ENCODE measurements around the gene WWOX. TPM values are rescaled to one million over a fixed set of nuclear protein-coding genes. Genes with fewer than 3 reads are reported as not detected.
A peak's percentile ranks its signal among the peaks of the same experiment; 100 is the strongest.

WWOX gene
- total and polyA plus RNA-seq, 4 donors: 5.4 to 61.5 (median 18.4) TPM

DNA sequence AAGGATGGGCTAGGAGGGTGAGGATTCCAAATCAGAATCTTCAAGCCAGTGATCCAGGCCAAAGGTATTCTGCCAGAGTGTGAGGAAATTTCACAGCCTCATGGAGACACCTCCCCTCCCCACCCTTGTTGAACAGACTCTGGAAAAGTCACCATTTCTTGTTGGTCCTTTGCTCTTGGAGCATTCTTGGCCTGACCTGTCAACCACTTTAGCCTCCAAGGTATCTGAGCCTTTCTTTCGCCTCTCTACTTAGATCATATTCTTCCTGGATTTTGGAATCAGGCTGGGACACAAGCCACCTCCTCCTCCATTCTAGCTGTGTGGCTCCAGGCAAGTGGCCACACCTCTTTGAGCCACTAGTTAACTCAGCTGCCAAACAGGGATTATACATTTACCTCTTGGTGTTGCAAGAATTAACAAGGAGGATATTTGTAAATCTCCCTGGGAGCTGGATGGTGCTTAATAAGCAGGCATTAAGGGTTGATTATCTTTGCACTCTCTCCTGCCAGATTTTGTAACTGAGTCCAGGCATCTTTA lies 193.5 kb downstream of the WWOX start:
- DNase-seq: peak in 1 of 3 donors; percentile 29
- 72 to 86% methylated on average over 1 of the region's 1 CpG for WGBS, 2 donors
- H3K36me3 ChIP-seq (ENCODE audit: control insufficient read depth in 4 of 4, insufficient read depth in 4 of 4, low read length in 4 of 4): no peaks in the 10 kb centered on the region
- H3K4me1 ChIP-seq (ENCODE audit: control insufficient read depth in 5 of 5, insufficient read depth in 5 of 5, low read length in 5 of 5): peaks cover 0 to 50% (median 14%) of the 10 kb centered on the region in 5 donors
- TF ChIP-seq, protein P1, sequence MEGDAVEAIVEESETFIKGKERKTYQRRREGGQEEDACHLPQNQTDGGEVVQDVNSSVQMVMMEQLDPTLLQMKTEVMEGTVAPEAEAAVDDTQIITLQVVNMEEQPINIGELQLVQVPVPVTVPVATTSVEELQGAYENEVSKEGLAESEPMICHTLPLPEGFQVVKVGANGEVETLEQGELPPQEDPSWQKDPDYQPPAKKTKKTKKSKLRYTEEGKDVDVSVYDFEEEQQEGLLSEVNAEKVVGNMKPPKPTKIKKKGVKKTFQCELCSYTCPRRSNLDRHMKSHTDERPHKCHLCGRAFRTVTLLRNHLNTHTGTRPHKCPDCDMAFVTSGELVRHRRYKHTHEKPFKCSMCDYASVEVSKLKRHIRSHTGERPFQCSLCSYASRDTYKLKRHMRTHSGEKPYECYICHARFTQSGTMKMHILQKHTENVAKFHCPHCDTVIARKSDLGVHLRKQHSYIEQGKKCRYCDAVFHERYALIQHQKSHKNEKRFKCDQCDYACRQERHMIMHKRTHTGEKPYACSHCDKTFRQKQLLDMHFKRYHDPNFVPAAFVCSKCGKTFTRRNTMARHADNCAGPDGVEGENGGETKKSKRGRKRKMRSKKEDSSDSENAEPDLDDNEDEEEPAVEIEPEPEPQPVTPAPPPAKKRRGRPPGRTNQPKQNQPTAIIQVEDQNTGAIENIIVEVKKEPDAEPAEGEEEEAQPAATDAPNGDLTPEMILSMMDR (IDR thresholded peaks at IDR 0.05; ENCODE audit: control extremely low read depth, extremely low read depth): no peak
- no peak overlapping the region for H3K9ac ChIP-seq (ENCODE audit: insufficient read depth in 1 of 2, low read length in 2 of 2)
- H3K4me3 ChIP-seq: no peak overlapping the region
- peak; percentile 65 for ATAC-seq (ENCODE audit: insufficient read depth, low FRiP score)
- H3K9me3 ChIP-seq (ENCODE audit: control insufficient read depth in 4 of 4, insufficient read depth in 3 of 4, low read length in 3 of 4): no peaks in the 10 kb centered on the region
- no peak overlapping the region for H3K27ac ChIP-seq (ENCODE audit: low read depth in 1 of 2, low read length in 1 of 2)
- no peaks in the 10 kb centered on the region for H3K27me3 ChIP-seq (ENCODE audit: control insufficient read depth in 3 of 3, insufficient read depth in 3 of 3, low read length in 2 of 3)

DNA sequence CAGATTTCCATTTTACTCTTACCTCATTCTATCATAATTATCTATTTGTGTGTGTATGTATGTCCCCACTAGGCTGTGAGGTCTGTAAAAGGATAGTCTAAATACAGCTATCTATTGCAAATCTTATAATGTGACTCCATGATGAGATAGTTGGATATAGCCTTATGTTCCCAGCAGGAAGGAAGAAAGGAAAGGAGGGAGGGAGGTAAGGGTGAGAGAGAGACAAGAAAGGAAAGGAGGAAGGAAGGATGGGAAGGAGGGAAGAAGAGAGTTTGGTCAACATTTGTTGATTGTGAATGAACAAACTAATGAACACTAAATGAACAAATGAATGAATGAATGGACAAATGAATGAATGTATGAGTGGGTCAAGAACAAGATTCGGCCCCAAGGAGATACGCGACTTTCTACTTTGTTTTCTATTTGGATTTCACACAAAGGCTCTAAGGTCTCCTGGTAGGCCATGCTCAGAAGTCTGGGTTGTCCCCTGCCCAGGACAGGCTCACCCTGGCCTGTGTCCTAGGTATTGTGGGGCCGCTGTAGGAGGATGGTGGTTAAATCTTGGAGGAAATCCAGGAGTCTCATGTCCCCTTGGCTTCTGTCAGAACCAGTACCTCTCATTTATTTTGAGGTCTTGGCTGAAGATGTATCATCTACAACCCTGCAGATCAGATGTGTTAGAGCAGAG lies 195.2 kb downstream of the WWOX start:
- ATAC-seq (ENCODE audit: insufficient read depth, low FRiP score) (no peak), DNase-seq (no peak)
- Histone ChIP-seq H3K36me3 (ENCODE audit: control insufficient read depth in 4 of 4, insufficient read depth in 4 of 4, low read length in 4 of 4) (no peaks in the 10 kb centered on the region), H3K4me1 (ENCODE audit: control insufficient read depth in 5 of 5, insufficient read depth in 5 of 5, low read length in 5 of 5) (peaks cover 0 to 42% (median 10%) of the 10 kb centered on the region in 5 donors), H3K27me3 (ENCODE audit: control insufficient read depth in 3 of 3, insufficient read depth in 3 of 3, low read length in 2 of 3) (no peaks in the 10 kb centered on the region), H3K9ac (ENCODE audit: insufficient read depth in 1 of 2, low read length in 2 of 2) (no peak overlapping the region), H3K9me3 (ENCODE audit: control insufficient read depth in 4 of 4, insufficient read depth in 3 of 4, low read length in 3 of 4) (no peaks in the 10 kb centered on the region), H3K4me3 (no peak overlapping the region), H3K27ac (ENCODE audit: low read depth in 1 of 2, low read length in 1 of 2) (no peak overlapping the region)
- 95% methylated on average over 4 of the region's 4 CpGs for WGBS, 2 donors
- TF ChIP-seq, protein P1 (IDR thresholded peaks at IDR 0.05; ENCODE audit: control extremely low read depth, extremely low read depth): no peak

DNA sequence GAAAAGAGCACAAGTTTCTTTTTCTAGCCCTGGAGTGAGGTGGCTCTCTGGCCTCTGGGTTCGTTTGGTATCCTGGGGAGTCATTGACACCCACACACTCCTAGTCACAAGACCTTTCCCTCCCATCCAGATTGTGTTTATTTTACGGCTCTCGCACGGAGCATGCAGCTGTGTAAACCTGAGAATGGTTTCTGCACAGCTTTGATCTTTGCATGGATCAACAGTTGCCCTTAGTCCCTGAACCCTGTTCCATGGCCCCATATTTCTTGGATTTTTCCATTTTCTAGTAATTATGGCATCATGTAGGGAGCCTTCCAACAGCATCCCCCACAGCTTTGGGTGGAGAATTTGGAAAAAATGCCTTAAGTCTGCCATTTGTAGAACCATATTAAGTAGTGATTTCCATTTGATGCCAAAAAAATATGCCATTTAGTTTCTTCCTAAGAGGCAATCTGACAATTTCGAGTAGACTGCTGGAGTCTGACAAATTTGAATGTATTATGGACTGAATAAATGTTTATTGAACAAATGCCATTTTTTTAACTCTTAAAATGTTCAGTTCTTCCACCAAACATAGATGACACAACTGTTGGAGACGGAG lies 197.7 kb downstream of the WWOX start:
- H3K36me3 ChIP-seq (ENCODE audit: control insufficient read depth in 4 of 4, insufficient read depth in 4 of 4, low read length in 4 of 4): no peaks in the 10 kb centered on the region
- H3K27me3 ChIP-seq (ENCODE audit: control insufficient read depth in 3 of 3, insufficient read depth in 3 of 3, low read length in 2 of 3): no peaks in the 10 kb centered on the region
- no peak for ATAC-seq (ENCODE audit: insufficient read depth, low FRiP score)
- TF ChIP-seq, protein P1 (IDR thresholded peaks at IDR 0.05; ENCODE audit: control extremely low read depth, extremely low read depth): no peak
- peaks cover 0 to 17% (median 8%) of the 10 kb centered on the region in 5 donors for H3K4me1 ChIP-seq (ENCODE audit: control insufficient read depth in 5 of 5, insufficient read depth in 5 of 5, low read length in 5 of 5)
- DNase-seq: no peak
- no peak overlapping the region for H3K27ac ChIP-seq (ENCODE audit: low read depth in 1 of 2, low read length in 1 of 2)
- no peak overlapping the region for H3K4me3 ChIP-seq
- 70 to 85% methylated on average over 6 of the region's 6 CpGs for WGBS, 2 donors
- H3K9ac ChIP-seq (ENCODE audit: insufficient read depth in 1 of 2, low read length in 2 of 2): no peak overlapping the region
- H3K9me3 ChIP-seq (ENCODE audit: control insufficient read depth in 4 of 4, insufficient read depth in 3 of 4, low read length in 3 of 4): no peaks in the 10 kb centered on the region
